ENCODE measurements around the gene SORCS2. TPM values are rescaled to one million over a fixed set of nuclear protein-coding genes. Genes with fewer than 3 reads are reported as not detected.

The SORCS2 gene
- total and polyA plus RNA-seq, 7 donors = 0.18 to 1.5 (median 0.36) TPM

- H3K27ac ChIP-seq = no peak overlapping the region
- TF ChIP-seq CTCF (IDR thresholded peaks at IDR 0.05) = no peak
- no peaks in the 10 kb centered on the region for H3K4me1 ChIP-seq
- intact Hi-C loops (cut with DNase I) = no loop called here
- H3K36me3 ChIP-seq (ENCODE audit: insufficient read depth in 1 of 2, low read depth in 1 of 2) = no peaks in the 10 kb centered on the region
- DNase-seq (peak; percentile 1 to 6), ATAC-seq (no peak)
- H3K4me3 ChIP-seq = no peak overlapping the region
- 94 to 98% (median 97%) methylated on average over 9 of the region's 9 CpGs for WGBS, 3 donors
- no peaks in the 10 kb centered on the region for H3K27me3 ChIP-seq (ENCODE audit: insufficient read depth in 3 of 3, low read length in 2 of 3)
- H3K9me3 ChIP-seq = peaks cover 3% of the 10 kb centered on the region
Measured at GRCh38 chr4:7687006-7687405, 494.7 kb downstream of the SORCS2 start.

GRCh38 chr4:7687796-7688195 is 495.5 kb downstream of the SORCS2 start:
- intact Hi-C loops (cut with DNase I) = no loop called here
- no peaks in the 10 kb centered on the region for H3K4me1 ChIP-seq
- H3K9me3 ChIP-seq = peaks cover 2% of the 10 kb centered on the region
- H3K27me3 ChIP-seq (ENCODE audit: insufficient read depth in 3 of 3, low read length in 2 of 3) = no peaks in the 10 kb centered on the region
- H3K36me3 ChIP-seq (ENCODE audit: insufficient read depth in 1 of 2, low read depth in 1 of 2) = no peaks in the 10 kb centered on the region
- no peak for ATAC-seq
- peak in 1 of 2 donors; percentile 8 for DNase-seq
- no peak for TF ChIP-seq CTCF (IDR thresholded peaks at IDR 0.05)
- H3K4me3 ChIP-seq = no peak overlapping the region
- WGBS, 3 donors = 85 to 90% (median 88%) methylated on average over 9 of the region's 9 CpGs
- H3K27ac ChIP-seq = no peak overlapping the region

GRCh38 chr4:7689773-7690693 is 497.7 kb downstream of the SORCS2 start:
- TF ChIP-seq CTCF (IDR thresholded peaks at IDR 0.05) = no peak
- 90 to 96% (median 92%) methylated on average over 6 of the region's 6 CpGs for WGBS, 3 donors
- Histone ChIP-seq H3K9me3 (no peaks in the 10 kb centered on the region), H3K27me3 (ENCODE audit: insufficient read depth in 3 of 3, low read length in 2 of 3) (no peaks in the 10 kb centered on the region), H3K27ac (no peak overlapping the region), H3K4me3 (no peak overlapping the region), H3K4me1 (no peaks in the 10 kb centered on the region), H3K36me3 (ENCODE audit: insufficient read depth in 1 of 2, low read depth in 1 of 2) (no peaks in the 10 kb centered on the region)
- DNase-seq = peak in 1 of 2 donors; percentile 3
- no peak for ATAC-seq
- intact Hi-C loops (cut with DNase I) = no loop called here

- ATAC-seq (no peak), DNase-seq (peak in 1 of 2 donors; percentile 35)
- H3K36me3 ChIP-seq (ENCODE audit: insufficient read depth in 1 of 2, low read depth in 1 of 2) = no peaks in the 10 kb centered on the region
- no peak for TF ChIP-seq CTCF (IDR thresholded peaks at IDR 0.05)
- no peaks in the 10 kb centered on the region for H3K27me3 ChIP-seq (ENCODE audit: insufficient read depth in 3 of 3, low read length in 2 of 3)
- intact Hi-C loops (cut with DNase I) = no loop called here
- H3K27ac ChIP-seq = no peak overlapping the region
- 90 to 96% (median 92%) methylated on average over 5 to 6 of the region's 6 CpGs for WGBS, 3 donors
- no peak overlapping the region for H3K4me3 ChIP-seq
- no peaks in the 10 kb centered on the region for H3K9me3 ChIP-seq
- no peaks in the 10 kb centered on the region for H3K4me1 ChIP-seq
Measured at GRCh38 chr4:7691061-7691460, 498.7 kb downstream of the SORCS2 start.

All from psoas muscle (tissue), 8 donors.